ENCODE results near the gene LILRB3.
A peak's percentile ranks its signal among the peaks of the same experiment; 100 is the strongest.
"Not testable (repeated sequence)": the region's sequence is repeated elsewhere in the genome, so short reads cannot be mapped to it uniquely, and the experiment has no call there.

LILRB3 gene

DNA sequence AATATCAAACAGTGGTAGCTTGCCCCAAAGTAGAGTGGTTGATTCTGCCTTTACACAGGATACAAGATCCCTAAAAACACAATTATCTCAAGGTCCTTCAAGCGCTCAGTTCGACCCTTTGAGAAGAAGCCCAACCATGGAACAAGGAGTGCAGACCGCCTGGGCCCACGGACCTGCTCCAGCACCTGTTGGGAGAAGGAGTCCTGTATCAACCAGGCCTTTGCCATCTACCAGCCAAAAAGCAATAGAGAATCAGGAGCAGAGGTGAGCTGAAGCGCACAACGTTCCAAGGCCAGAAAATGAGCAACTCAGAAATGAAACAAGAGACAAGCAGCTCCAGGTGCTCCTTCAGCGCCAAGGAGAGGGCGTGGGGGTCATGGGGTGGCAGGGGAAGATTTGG, 6.3 kb upstream of the LILRB3 start:
- no peak for DNase-seq
- TF ChIP-seq POLR2A (IDR thresholded peaks at IDR 0.05; ENCODE audit: low read length): no peak
- TF ChIP-seq GATA1 (IDR thresholded peaks at IDR 0.05; ENCODE audit: low read depth, low read length): no peak

GRCh38 chr19:54224619-54225018, 1.8 kb upstream of the LILRB3 start:
- DNase-seq: not testable (repeated sequence)

GRCh38 chr19:54223937-54224281, 1.1 kb upstream of the LILRB3 start:
- DNase-seq: not testable (repeated sequence)

- DNase-seq: not testable (repeated sequence)
These were observed 600 bp upstream of the LILRB3 start for GRCh38 chr19:54223277-54223936.

- not testable (repeated sequence) for DNase-seq
These were observed 860 bp downstream of the LILRB3 start for GRCh38 chr19:54221947-54222346.

GRCh38 chr19:54219702-54220101, 3.1 kb downstream of the LILRB3 start:
- DNase-seq: not testable (repeated sequence)

DNA sequence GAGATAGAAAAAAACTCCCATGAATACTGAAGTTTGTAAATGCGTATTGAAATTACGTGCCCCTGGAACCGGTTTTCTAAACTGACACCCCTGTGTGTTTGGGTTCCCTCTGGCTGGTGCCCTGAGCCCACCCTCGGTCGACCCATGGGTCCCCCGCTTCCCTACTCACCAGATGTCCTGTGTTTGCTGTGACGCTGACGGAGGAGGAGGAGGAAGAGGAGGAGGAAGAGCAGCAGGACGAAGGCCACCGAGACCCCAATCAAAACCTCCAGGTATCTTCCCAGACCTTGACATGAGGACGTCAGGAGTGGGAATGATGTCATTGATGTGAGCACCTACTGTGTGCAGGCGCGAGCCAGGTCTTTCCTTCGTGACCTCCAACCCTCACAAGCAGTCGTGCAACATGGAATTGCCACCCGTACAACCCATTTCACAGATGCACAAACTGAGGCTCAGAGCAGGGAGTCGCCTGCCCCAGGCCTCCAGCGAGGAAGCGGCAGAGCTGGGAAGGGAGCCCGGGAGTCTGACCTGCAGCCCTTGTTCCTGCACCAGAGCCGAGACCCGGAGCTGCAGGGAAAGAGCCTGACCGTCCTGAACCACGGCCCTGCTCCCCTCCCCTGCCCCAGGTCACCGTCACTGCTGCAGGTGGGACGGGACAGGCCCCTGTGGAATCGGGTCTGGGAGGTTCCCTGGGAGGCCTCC, 3.7 kb downstream of the LILRB3 start:
- TF ChIP-seq POLR2A (IDR thresholded peaks at IDR 0.05; ENCODE audit: low read length) (no peak), GATA1 (IDR thresholded peaks at IDR 0.05; ENCODE audit: low read depth, low read length) (no peak)
- no peak for DNase-seq

DNA sequence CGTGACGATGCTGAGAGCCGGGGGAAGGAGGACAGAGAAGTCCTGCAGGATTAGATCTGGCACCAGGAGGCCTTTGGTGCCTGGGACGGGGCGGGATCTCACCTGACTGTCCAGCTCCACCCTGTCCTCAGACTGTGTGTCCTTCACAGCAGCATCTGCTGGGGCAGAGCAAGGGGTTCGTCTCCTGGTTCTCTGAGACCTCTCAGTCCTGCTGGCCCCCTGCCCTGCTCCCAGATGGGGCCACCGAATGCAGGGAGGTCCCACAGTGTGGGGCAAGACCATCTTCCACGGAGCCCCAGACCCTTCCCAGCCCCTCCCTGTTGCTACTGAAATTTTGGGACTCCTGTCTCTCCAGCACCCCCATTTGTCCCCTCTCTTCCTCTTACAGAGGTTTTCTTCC, 4.5 kb downstream of the LILRB3 start:
- DNase-seq: no peak
- TF ChIP-seq GATA1 (IDR thresholded peaks at IDR 0.05; ENCODE audit: low read depth, low read length) (no peak), POLR2A (IDR thresholded peaks at IDR 0.05; ENCODE audit: low read length) (no peak)

- not testable (repeated sequence) for DNase-seq
These were observed 5.1 kb downstream of the LILRB3 start for GRCh38 chr19:54217517-54218247.

GRCh38 chr19:54216869-54217268, 5.9 kb downstream of the LILRB3 start:
- no peak for DNase-seq
- TF ChIP-seq POLR2A (IDR thresholded peaks at IDR 0.05; ENCODE audit: low read length) (no peak), GATA1 (IDR thresholded peaks at IDR 0.05; ENCODE audit: low read depth, low read length) (no peak)

GRCh38 chr19:54214734-54215133, 8.1 kb downstream of the LILRB3 start:
- DNase-seq: not testable (repeated sequence)

DNA sequence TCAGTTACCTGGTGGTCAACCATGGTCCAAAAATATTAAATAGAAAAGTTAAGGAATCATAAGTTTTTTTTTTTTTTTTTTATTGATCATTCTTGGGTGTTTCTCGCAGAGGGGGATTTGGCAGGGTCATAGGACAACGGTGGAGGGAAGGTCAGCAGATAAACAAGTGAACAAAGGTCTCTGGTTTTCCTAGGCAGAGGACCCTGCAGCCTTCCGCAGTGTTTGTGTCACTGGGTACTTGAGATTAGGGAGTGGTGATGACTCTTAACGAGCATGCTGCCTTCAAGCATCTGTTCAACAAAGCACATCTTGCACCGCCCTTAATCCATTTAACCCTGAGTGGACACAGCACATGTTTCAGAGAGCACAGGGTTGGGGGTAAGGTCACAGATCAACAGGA, 8.6 kb downstream of the LILRB3 start:
- not testable (repeated sequence) for DNase-seq

- no peak for TF ChIP-seq POLR2A (IDR thresholded peaks at IDR 0.05; ENCODE audit: low read length)
- no peak for TF ChIP-seq GATA1 (IDR thresholded peaks at IDR 0.05; ENCODE audit: low read depth, low read length)
- no peak for DNase-seq
These were observed 11.6 kb downstream of the LILRB3 start for GRCh38 chr19:54211235-54211634.

DNA sequence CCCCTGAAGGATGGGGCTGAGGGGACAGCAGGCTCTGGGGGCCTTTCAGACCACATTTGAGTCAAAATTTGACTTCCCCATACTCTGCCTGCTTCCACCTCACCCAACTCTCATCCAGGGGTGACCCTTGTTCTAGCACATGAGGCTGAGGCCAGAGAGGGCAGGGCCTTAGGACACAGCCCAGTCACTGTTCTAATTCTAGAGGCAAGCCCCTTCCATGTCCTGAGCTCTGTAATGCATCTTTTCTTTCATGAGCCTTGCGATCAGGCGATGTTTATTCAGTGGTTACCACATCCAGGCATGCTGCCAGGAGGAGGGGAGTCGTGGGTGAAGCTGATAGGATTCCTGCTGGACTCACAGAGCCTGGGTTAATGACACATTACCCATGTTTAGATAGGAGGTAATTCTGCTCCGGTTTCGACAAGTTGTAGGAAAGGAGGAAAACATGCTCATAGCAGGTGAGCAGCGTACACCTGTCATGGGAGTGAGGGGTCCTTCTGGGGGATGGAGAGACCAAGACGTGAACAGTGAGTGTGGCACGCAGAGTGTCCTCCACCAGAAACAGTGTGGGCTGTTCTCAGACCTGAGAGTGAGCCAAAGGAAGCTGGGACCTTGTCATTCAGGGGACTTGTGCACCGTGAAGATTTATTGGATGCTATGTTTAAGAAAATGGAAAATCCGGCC, 12.9 kb downstream of the LILRB3 start:
- DNase-seq: peak; percentile 95 to 96

GRCh38 chr19:54209058-54209810, 13.6 kb downstream of the LILRB3 start:
- DNase-seq: no peak

More for the DNA sequence above, 12.9 kb downstream of the LILRB3 start:
- TF ChIP-seq GATA1 (IDR thresholded peaks at IDR 0.05; ENCODE audit: low read depth, low read length) (no peak), POLR2A (IDR thresholded peaks at IDR 0.05; ENCODE audit: low read length) (peak; percentile 63)

More at GRCh38 chr19:54209058-54209810, 13.6 kb downstream of the LILRB3 start:
- TF ChIP-seq GATA1 (IDR thresholded peaks at IDR 0.05; ENCODE audit: low read depth, low read length) (no peak), POLR2A (IDR thresholded peaks at IDR 0.05; ENCODE audit: low read length) (no peak)
